HS-5 (cell line): ENCODE measurements around the gene CPNE5.

Experiments
- DNase-seq: peaks from one replicate; pipeline ENCODE4 v3.0.0-alpha.2; 2012; ENCODE audit warnings: low read depth

Gene CPNE5

GRCh38 chr6:36838896-36839748, at the start of gene CPNE5:
TSS of gene CPNE5 (minus strand) at chr6:36839444. CDS start at chr6:36839377, 67 bp downstream.
- no peak for DNase-seq

- no peak for DNase-seq
Measured at GRCh38 chr6:36888115-36888643, 48.9 kb upstream of the CPNE5 start.

GRCh38 chr6:36886950-36887618, 47.8 kb upstream of the CPNE5 start:
- no peak for DNase-seq

- DNase-seq = peak; percentile 87
Measured at GRCh38 chr6:36885461-36886401, 46.5 kb upstream of the CPNE5 start, which contains the start of gene C6orf89. TSS of gene C6orf89 (plus strand) at chr6:36885952. CDS start at chr6:36899445, 13,493 bp downstream.

- DNase-seq = no peak
Measured at GRCh38 chr6:36884610-36885009, 45.4 kb upstream of the CPNE5 start.

GRCh38 chr6:36875250-36875633, 36.0 kb upstream of the CPNE5 start:
- no peak for DNase-seq

- DNase-seq = peak; percentile 88
Measured at GRCh38 chr6:36874443-36875249, 35.4 kb upstream of the CPNE5 start, which contains the start of gene PPIL1. TSS of gene PPIL1 (minus strand) at chr6:36874803. CDS start at chr6:36874772, 31 bp downstream.

- no peak for DNase-seq
Measured at GRCh38 chr6:36873612-36874442, 34.6 kb upstream of the CPNE5 start.

GRCh38 chr6:36873115-36873514, 33.9 kb upstream of the CPNE5 start:
- DNase-seq = no peak

- DNase-seq = no peak
Measured at GRCh38 chr6:36871686-36872085, 32.4 kb upstream of the CPNE5 start.

GRCh38 chr6:36867471-36868224, 28.4 kb upstream of the CPNE5 start:
- no peak for DNase-seq

GRCh38 chr6:36865835-36866234, 26.6 kb upstream of the CPNE5 start:
- no peak for DNase-seq

- DNase-seq = no peak
Measured at GRCh38 chr6:36863670-36864540, 24.7 kb upstream of the CPNE5 start.

GRCh38 chr6:36862848-36863382, 23.7 kb upstream of the CPNE5 start:
- DNase-seq = no peak

GRCh38 chr6:36862164-36862847, 23.1 kb upstream of the CPNE5 start:
- DNase-seq = no peak

- no peak for DNase-seq
Measured at GRCh38 chr6:36860126-36860525, 20.9 kb upstream of the CPNE5 start.

- DNase-seq = no peak
Measured at GRCh38 chr6:36858407-36858981, 19.2 kb upstream of the CPNE5 start.
